A172 (cell line): ENCODE results near the gene SOX5. TPM values are rescaled to one million over a fixed set of nuclear protein-coding genes. Genes with fewer than 3 reads are reported as not detected.

ENCODE experiments used
- DNase-seq: peaks from one replicate; pipeline ENCODE4 v3.0.0-alpha.2; 2015; ENCODE audit warnings: low spot score
- total RNA-seq: library from RNA; depleted of rRNA; stranded (reverse); fragments of >200 nt; shearing (Covaris generic); gene quantifications from 2 replicates; pipeline ENCODE4 v1.2.3, GENCODE V29; 2014

Gene SOX5
- total RNA-seq, 1 experiment from 2014 or later = not detected

DNA sequence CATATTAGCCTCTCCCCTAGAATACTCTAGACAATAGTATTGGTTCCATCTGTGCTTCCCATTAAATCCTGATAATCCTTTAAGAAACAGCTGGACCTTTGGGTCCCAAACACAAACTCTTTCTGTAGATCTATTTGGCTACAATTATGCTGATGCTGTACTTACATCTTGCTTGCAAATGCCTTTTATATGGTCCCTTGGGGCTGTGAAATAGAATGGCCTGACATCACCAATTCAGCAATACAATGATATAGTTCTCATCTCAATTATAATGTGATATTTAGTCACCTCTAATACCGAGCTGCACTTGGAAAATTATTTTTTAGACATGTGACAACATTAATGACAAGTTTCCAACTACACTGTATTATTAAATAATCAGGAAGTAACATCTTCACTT is 261.5 kb downstream of the SOX5 start:
- no peak for DNase-seq

DNA sequence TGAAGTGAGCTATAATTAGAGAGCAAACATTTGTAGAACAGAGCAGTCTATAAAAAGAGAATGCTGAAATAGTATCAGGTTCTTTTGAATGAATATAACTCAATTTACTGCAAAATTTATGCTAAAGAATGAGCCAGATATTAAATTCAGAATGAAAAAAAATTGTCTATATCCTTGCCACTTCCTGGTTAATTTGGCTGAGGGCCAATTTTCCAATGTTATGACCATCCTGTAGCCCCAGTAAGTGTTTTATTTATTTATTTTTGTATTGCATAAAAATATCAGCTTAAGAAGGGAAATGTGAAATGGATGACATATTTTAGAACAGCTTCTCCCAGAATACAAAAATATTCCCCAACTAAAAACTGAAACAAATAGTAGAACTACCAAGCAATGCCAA is 263.4 kb downstream of the SOX5 start:
- DNase-seq = no peak

DNA sequence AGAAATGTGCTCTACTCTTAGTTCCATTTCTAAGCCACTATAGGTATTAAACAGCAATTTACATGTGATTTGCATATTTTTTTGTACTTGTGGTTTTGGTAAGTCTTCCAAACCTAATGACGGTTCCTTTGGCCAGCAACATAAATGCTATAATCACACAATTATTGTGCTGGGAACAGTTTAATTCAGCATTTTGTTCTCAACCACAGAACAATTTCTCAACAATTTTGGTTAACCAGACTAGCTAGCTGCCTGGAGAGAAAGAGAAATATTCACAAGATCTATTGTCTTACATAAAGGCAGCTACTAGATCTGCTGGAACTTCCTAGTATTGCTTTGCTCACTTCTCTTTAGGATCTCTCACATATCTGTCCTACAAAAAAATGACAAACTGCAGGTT is 265.3 kb downstream of the SOX5 start:
- DNase-seq = no peak

DNA sequence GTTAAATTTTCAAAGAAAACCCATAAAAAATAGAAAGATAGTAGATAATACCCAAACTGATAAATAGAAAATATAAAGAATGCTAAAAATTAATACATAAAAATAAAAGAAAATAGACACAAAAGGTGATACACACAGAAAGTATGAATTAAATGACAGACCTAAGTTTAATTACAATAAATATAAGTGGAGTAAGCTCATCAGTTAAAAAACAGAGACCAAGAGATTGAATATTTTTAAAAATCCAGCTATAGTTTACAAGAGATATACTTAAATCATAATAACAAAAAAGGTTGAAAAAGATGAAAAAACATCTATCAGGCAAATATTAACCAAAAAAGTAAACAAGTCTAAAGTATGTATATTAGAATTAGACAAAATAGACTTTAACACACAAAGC is 268.2 kb downstream of the SOX5 start:
- DNase-seq = no peak

DNA sequence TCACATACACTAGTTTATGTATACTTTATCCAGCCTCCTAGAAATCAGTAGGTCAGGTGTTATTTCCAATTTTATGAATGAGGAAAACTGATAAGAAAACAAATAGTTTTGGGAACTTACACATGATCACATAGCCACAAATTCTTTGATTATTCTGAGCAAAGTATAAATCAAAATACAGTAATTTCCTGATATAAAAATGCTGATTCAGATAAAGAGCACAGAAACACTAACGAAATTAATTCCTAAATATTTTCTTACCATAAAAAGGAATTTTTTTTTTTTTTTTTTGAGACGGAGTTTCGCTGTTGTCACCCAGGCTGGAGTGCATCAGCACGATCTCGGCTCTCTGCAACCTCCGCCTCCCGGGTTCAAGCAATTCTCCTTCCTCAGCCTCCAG is 275.4 kb downstream of the SOX5 start:
- no peak for DNase-seq

DNA sequence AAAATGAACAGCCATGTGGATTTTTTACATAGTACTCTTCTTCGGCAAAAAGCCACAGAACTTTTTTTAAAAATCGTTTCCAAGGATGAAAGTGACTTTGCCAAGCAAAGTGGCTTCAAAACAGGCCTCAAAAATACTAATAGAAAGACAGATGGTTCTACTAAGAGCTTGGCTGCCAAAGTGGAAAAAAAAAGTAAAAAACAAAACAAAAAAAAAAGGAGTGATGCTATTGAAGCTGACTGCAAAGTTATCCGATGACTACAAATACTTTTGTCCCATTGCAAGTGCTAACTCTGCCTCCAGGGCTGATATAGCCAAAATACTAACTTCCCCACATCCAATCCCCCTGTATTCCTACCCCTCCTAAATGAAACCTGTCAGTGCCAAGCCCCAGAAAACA is 277.6 kb downstream of the SOX5 start:
- no peak for DNase-seq

DNA sequence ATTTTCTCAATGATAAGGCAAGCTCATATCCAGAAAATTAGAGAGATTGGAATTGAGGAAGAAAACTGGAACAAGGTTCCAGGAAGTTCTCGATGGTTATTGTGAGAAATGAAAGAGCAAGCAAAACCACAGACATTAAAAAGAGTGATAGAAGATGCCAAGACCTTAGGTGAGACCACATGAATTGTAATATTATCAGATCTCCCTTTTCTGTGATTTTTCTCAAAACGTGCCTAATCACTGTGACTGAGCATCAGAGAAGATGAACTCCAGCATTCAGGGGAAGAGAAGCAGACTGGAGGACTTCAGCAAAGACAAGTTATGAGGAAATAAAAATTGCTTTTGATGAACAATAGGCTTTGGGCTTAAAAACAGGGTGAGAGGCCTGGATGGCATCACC is 278.8 kb downstream of the SOX5 start:
- no peak for DNase-seq

DNA sequence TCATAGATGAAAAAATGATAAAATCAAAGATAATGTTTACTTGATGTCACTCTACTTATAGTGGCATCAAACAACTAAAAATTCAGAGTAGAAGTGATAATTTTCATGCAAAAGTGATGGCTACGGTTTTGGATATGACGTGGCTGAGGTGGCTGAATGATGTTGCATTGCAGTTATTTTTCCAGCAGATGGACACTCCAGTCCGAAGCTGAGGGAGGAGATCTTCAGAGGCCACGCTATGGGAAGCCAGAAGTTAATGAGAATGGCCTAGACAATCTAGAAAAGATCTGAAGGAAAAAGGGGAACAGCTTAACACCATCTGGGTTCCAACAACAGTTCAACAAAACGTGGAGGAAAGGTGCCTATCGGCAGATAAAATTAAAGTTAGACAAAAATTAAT is 279.8 kb downstream of the SOX5 start:
- DNase-seq = no peak

DNA sequence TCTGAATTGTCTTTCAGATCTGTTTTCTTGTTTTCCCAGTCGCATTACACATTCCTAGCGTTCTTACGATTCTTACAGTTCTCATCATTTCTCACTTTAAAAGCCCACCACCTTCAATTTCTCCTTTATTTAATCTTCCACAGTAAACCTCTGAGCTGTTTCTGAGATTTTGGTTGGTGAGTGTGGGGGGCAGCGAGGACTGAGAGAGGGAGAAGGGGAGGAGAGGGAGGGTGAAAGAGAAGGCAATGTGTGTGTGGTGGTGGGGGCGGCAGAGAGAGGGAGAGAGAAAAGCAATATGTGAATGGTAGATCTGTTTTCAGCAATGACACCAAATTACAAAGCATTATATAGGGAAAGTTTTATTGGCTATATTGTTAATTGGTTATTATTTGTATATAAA is 282.6 kb downstream of the SOX5 start:
- no peak for DNase-seq

DNA sequence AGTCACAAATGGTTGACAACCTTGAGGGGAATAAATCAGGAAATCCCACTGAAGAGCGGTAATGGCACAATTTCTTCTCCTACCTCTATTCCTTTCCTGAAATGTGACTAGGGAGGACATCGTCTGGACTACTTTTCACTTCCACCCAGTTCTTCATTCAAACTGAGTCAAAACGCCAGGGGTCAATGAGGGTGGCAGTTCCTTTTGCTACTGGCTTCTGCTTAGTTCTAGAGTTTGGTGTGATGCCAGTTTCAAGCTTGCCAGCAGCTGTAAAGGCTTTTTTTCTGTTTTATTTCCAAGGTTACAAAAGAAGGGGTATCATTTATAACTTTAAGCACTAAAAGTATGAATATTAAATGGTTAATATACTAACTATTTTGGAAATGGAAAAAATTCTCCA is 286.5 kb downstream of the SOX5 start:
- no peak for DNase-seq

DNA sequence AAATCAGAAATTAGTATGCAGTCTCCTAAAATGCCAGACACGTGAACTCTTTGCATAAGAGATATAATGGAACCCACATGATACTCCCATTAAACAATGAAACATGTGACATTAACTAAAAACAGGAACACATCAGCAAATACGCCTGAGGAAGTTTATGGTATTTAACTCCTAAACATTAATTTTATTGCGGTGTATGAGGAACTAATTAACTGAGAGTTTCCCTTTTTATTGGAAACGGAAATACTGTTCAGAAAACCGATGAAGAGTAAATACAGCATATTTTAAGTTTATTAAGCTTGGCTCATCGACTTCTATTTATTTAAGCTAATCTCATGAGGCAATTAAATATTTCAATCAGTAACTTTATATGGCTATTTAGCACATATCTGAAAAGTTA is 290.3 kb downstream of the SOX5 start:
- no peak for DNase-seq

DNA sequence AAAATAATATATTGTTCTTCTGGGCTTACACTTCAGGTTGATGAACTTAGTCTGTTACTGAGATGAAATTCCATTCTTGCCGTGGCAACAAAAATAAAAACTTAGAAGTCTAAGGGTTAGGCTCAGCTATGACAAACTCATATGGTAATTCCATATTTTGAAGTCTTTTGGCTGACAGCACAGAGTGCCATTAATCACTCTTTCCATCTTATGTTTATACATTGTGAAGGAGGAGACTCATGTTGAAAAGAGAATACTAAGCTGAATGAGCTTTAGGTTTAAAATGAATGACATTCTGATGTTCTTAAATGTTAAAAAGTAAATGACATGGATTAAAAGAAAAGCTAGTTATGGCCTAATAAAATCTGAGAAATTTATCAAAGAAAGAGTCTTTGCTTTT is 291.9 kb downstream of the SOX5 start:
- DNase-seq = no peak

DNA sequence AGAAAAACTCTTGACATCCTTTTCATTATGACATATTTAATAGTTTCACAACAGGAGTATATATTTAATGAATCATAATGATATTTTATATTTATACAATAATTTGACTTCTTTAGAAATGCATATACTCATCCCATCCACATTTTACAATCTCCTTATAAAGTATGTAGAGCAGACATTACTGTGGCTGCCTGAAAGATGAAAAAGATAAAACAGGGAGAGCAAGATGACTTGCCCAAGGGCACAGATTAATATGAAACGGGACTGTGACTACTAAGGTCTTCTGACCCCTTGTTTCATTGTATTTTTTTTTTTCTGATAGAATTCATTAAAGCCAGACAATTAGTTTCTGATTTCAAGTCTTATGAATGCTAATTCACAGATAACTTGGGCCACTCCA is 293.6 kb downstream of the SOX5 start:
- DNase-seq = no peak

DNA sequence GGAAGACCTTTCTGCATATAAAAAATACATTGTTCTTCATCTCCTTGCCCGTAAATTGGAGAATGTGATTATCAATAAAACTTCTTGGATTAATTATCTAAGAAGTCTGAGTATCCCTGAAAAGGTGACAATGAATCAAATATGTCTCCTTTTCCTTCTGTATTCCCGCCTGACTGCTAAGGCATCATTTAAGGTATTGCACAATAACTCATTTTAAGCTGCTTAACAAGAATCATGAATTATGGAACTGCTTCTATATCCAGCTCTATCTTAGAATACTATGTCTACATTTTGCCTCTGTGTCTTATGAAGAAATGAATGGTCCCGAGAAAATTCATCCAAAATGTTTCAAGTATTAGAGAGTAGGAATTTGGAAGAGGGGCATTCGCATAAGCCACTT is 294.4 kb downstream of the SOX5 start:
- no peak for DNase-seq

DNA sequence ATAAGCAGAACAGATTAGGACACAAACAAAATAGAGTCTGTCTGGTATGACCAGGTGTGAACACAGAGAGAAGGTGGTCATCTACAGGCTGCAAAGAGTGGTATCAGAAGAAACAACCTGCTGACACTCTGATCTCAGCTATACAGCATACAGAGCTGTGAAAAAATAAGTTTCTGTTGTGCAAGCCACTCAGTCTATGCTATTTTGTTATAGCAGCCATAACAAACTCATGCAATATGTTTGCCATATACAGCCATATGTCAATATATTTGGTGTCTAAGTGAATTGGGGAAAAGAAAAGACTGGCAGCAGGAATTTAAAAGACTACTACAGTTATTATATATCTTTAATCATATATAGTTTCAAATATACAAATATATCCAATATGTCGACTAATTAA is 300.9 kb downstream of the SOX5 start:
- no peak for DNase-seq

DNA sequence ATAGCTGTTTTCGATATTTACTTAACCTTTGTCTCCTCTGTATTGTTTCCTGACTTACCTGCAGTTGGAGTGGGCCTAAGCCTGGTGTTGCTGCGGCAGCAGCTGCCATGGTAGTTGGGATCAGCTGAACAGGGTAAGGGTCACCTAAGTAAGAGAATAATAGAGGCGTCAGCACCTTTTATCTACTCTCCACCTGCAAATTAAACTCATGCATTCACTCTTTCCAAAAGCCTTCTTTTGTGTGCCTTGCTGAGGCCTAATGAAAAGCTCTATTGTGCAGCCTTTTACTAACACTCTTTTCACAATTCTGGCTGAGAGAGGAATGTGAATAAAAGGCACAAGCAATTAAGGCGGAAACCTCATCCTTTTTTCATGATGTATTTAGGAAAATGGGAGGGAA is 308.7 kb downstream of the SOX5 start:
- DNase-seq = no peak

DNA sequence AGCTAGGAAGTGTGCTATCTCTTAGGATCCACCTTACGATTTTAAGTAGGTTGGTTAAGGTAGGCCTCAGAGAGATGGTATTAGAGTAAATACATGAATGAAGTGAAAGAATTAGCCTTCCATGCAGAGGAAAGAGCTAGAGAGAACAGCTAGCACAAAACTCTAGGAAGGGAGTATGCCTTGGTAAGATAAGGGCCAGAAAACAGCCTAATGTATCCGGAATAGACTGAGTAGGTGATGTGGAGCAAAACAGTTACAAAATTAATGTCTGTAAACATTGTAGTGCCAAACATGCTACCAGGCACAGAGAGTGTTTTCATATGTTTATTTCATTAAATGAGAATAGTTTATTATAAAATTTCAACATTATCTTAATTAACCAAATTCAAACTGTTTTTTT is 315.1 kb downstream of the SOX5 start:
- DNase-seq = no peak

DNA sequence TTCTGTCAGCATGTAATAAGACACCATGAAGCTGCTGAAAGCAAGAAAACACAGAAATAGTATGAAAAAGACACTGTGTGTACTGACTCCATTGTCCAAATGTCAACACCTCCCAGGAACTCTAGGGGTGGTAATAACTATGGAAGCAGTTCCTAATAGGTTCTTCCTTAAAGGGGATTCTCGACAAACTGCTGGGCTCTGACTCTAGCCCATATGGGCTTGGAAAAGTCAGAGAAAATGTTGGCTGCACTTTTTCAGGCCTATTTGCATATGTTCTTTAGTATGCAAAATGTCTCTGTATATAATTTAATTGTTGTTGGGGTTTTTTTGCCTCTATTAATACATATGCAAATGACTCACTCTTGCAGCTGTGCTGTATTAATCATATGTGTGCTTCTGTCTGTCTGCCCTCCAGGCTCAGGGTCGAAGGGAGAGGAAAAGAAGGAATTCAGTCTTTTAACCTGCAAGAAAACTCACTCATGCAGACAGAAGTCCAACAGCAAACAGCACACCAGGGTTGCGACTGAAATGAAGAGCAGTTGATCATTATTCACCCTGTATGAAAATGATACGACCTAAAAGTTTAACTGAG is 317.6 kb downstream of the SOX5 start:
- DNase-seq = no peak

DNA sequence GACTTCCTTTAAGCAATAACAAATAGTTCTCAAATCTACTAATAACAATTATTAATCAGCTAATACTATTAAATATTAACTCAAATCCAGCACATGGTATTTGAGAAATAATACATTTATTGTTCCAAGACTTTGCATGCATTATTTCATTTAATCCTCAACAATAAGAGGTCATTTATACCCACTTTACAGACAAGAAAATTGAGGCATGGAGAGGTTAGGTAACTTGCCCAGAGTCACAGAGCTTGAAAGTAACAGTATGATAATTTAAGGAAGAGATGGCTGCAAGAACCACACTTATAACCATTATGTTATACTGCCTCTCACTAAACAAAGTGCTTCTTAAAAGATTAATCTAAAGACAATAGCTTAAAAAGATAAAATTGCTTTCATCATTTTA is 318.9 kb downstream of the SOX5 start:
- DNase-seq = no peak

DNA sequence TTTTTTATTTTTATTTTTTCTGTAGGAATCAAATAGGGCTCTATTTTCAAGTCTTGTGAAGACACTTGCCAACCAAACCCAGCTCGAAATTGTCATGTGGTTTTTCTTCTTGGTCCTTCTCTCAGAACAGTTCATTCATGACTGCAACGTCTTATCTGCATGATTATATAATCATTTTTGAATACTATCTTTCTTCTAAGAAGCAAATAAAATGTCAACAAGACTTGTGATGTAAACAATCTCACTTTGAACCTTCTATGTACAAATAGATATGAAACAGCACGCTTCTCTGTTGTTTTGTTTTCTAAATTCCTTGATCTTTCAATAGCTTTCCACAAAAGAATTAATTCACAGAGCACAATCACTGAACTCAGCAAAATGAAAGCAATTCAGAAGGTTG is 320.7 kb downstream of the SOX5 start:
- no peak for DNase-seq

DNA sequence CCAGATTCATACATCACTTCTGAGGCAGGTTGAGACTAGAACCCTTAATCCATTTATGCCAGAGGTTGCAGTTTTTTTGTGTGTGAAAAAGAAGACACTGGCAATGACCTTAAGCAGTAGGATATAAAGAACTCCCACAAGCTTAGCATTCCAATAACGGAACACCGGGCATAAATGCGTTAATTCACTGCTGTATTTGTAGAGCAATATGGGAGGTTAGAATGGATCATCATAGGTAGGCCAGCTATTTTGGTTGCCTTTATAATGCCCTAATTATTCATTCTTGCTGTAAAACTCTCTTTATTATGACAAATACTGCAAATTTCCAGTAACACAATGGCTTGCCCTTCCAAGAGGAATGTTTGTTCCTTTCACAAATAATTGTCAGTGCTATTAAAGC is 322.7 kb downstream of the SOX5 start:
- no peak for DNase-seq

DNA sequence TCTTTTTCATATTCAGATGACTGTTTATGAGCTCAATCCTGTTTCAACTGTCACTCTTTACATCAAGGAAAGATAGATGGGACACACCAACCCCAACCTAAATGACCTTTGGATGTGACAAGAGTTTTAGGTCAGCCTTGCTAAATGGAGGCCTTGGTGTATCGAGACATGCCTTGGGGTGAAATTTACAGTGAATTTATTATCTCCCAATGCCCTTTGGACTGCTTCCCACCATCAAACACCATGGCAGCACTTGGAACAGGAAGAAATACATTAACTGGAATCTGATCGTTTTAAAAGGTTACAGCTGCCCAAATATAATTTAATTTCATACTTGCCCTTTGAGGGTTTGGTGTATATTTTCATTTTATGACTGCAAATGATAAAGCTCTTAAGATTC is 327.6 kb downstream of the SOX5 start:
- no peak for DNase-seq

DNA sequence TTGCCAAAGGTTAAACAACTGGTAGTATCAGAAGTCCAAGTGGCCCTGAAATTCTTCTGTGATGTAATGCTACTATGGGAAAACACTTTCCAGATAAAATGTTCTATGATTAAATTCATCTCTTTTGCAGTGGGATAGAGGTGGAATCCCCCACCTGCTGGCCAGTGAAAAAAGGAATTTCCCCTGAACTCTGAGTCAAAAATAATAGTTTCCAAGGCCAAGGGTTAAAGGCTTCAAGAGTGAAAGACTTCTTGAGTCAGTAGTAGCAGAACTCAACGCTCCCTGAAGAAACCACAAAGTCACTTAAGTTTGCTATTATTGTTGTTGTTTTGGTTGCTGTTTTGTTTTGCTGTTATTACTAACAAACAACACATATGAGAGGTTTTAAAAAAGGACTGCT is 330.8 kb downstream of the SOX5 start:
- no peak for DNase-seq

DNA sequence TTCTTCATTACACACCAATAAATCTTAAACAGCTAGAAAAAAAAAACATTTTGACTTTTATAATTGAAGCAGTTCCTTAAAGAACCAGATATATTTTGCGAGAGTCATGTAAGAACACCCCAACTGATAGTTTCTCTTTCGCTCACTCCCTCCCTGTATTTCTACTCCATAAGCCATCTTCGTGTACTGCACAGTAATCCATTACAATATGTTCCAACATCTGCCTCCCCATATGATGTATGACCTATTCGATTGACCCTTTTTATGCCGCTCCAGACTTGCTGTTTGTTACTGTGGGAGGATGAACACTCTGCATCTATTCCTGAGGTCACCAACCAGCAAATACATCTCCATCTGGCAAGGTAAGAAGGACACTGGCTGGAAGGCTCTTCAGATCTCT is 331.7 kb downstream of the SOX5 start:
- no peak for DNase-seq

DNA sequence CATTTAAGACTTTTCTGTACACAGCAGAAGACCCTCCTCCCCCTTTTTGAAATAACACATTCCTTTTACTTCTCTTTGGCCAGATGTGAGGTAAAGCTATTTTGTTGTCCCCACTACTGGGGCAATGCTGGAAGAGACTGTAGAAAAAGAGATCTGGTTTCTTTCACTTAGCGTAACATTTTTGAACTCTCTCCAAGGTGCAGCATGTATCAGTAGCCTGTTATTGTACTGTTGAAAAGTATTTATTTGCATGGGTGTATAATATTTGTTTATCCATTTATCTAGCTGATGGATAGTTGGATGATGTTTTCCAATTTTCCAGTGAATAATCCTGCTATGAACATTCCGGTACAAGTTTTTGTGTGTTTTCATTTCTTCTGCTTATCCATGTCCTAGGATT is 335.2 kb downstream of the SOX5 start:
- DNase-seq = no peak
